GM12891 (cell line): ENCODE measurements around the gene SPDYE1.
"Not testable (repeated sequence)": the region's sequence is repeated elsewhere in the genome, so short reads cannot be mapped to it uniquely, and the experiment has no call there.

ENCODE experiments used
- POLR2A ChIP-seq: IDR thresholded peaks from 2 replicates; pipeline ENCODE4 v1.6.1; 2011; ENCODE audit warnings: low read depth, low read length, control low read depth
- POLR2AphosphoS5 ChIP-seq: IDR thresholded peaks from 2 replicates; pipeline ENCODE4 v1.6.1; 2011; ENCODE audit warnings: low read depth, low read length, control low read depth
- SPI1 ChIP-seq: IDR thresholded peaks from 2 replicates; pipeline ENCODE4 v1.6.1; 2011; ENCODE audit warnings: low read depth, low read length, control low read depth

DNA sequence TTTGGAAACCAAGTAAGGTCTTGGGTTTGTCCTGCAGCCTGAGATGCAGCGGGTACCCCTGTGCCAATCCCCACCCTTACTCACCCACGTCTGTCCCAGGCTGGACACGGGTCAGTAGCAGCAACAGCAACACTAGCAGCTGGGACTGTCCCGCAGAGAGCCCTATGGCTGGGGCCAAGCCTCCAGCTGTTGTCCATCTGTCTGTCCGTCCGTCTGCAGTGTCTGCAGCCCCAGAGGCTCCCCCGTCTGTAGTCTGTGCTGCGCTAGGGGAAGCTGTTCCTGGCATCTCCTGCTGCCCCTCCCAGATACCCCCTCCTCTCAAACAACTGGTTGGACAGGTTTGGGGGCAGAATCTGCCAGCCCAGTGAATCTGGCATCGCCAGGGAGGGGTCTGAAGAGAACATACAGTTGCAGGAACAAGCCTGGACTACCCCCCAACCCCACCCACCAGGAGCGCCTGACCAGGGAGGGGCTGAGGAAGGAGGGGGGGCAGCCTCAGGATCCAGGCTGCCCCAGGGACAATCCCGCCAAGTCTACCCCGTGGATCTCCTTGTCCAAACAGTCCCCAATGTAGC, 7.6 kb upstream of the SPDYE1 start:
- TF ChIP-seq POLR2A, POLR2AphosphoS5, SPI1: not testable (repeated sequence)
